WTC11 (cell line): ENCODE measurements around the gene OR52E1.

Experiments used
- ELF4 ChIP-seq: sonication (generic); formaldehyde crosslinking; IDR thresholded peaks from 2 replicates; pipeline ENCODE4 v1.8.1; 2022; ENCODE audit warnings: low read depth, mild to moderate bottlenecking, moderate library complexity, missing genetic modification reagents
- JUN ChIP-seq: sonication (generic); formaldehyde crosslinking; IDR thresholded peaks from 2 replicates; pipeline ENCODE4 v1.8.0; 2023; ENCODE audit warnings: mild to moderate bottlenecking, missing genetic modification reagents
- ZNF138 ChIP-seq: sonication (generic); formaldehyde crosslinking; conservative IDR thresholded peaks from 2 replicates; pipeline ENCODE4 v1.8.1; 2022; ENCODE audit warnings: mild to moderate bottlenecking, moderate library complexity, missing genetic modification reagents
- ZNF317 ChIP-seq: sonication (generic); formaldehyde crosslinking; IDR thresholded peaks from 2 replicates; pipeline ENCODE4 v1.8.1; 2023; ENCODE audit warnings: low read depth, mild to moderate bottlenecking, moderate library complexity, missing genetic modification reagents, borderline replicate concordance
- TF ChIP-seq, protein P1 (sequence below): fragments of 200-600 bp; IDR thresholded peaks from 2 replicates; pipeline ENCODE4 v1.8.0; 2022; ENCODE audit warnings: antibody characterized with exemption
- TF ChIP-seq, protein P2 (sequence below): sonication (generic); formaldehyde crosslinking; IDR thresholded peaks from 2 replicates; pipeline ENCODE4 v1.8.0; 2022; ENCODE audit warnings: mild to moderate bottlenecking, missing genetic modification reagents
- TF ChIP-seq, protein P3 (sequence below): sonication (generic); formaldehyde crosslinking; IDR thresholded peaks from 2 replicates; pipeline ENCODE4 v1.8.1; 2023; ENCODE audit warnings: mild to moderate bottlenecking, moderate library complexity, missing genetic modification reagents
- TF ChIP-seq, protein P4 (sequence below): sonication (generic); formaldehyde crosslinking; IDR thresholded peaks from 2 replicates; pipeline ENCODE4 v1.8.1; 2022; ENCODE audit warnings: mild to moderate bottlenecking, missing genetic modification reagents, moderate library complexity, borderline replicate concordance
- TF ChIP-seq, protein P5 (sequence below): fragments of 250-450 bp; sonication (Bioruptor Pico); IDR thresholded peaks from 2 replicates; pipeline ENCODE4 v1.9.0; 2021; ENCODE audit warnings: mild to moderate bottlenecking

DNA sequence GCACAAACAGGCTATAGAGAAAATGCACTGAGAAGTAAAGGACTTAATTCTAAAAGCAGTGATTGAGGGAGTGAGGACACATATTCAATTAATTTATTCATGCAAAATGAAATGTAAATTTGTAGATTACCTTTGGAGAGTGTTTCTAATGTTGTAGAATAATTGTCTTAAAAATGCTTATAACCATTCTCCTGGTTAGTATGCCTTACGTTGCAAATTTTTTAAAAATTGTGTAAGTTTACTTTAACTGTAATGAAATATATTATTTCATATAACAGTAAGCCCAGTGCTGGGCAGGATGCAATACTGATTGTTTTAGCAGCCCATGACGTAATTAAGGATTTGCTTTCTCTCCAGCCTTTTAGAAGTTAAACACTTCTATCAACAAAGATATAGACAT, 26.6 kb downstream of the OR52E1 start:
- TF ChIP-seq, protein P1, sequence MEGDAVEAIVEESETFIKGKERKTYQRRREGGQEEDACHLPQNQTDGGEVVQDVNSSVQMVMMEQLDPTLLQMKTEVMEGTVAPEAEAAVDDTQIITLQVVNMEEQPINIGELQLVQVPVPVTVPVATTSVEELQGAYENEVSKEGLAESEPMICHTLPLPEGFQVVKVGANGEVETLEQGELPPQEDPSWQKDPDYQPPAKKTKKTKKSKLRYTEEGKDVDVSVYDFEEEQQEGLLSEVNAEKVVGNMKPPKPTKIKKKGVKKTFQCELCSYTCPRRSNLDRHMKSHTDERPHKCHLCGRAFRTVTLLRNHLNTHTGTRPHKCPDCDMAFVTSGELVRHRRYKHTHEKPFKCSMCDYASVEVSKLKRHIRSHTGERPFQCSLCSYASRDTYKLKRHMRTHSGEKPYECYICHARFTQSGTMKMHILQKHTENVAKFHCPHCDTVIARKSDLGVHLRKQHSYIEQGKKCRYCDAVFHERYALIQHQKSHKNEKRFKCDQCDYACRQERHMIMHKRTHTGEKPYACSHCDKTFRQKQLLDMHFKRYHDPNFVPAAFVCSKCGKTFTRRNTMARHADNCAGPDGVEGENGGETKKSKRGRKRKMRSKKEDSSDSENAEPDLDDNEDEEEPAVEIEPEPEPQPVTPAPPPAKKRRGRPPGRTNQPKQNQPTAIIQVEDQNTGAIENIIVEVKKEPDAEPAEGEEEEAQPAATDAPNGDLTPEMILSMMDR = no peak
- TF ChIP-seq, protein P2, sequence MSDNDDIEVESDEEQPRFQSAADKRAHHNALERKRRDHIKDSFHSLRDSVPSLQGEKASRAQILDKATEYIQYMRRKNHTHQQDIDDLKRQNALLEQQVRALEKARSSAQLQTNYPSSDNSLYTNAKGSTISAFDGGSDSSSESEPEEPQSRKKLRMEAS (CRISPR knock-in tag) = no peak
- TF ChIP-seq, protein P3, sequence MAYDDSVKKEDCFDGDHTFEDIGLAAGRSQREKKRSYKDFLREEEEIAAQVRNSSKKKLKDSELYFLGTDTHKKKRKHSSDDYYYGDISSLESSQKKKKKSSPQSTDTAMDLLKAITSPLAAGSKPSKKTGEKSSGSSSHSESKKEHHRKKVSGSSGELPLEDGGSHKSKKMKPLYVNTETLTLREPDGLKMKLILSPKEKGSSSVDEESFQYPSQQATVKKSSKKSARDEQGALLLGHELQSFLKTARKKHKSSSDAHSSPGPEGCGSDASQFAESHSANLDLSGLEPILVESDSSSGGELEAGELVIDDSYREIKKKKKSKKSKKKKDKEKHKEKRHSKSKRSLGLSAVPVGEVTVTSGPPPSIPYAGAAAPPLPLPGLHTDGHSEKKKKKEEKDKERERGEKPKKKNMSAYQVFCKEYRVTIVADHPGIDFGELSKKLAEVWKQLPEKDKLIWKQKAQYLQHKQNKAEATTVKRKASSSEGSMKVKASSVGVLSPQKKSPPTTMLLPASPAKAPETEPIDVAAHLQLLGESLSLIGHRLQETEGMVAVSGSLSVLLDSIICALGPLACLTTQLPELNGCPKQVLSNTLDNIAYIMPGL (CRISPR knock-in tag) = no peak
- TF ChIP-seq ELF4 (CRISPR knock-in tag) (no peak), ZNF138 (CRISPR knock-in tag) (no peak), JUN (CRISPR knock-in tag) (no peak), ZNF317 (CRISPR knock-in tag) (no peak)
- TF ChIP-seq, protein P4, sequence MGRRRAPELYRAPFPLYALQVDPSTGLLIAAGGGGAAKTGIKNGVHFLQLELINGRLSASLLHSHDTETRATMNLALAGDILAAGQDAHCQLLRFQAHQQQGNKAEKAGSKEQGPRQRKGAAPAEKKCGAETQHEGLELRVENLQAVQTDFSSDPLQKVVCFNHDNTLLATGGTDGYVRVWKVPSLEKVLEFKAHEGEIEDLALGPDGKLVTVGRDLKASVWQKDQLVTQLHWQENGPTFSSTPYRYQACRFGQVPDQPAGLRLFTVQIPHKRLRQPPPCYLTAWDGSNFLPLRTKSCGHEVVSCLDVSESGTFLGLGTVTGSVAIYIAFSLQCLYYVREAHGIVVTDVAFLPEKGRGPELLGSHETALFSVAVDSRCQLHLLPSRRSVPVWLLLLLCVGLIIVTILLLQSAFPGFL (CRISPR knock-in tag) = no peak
- TF ChIP-seq, protein P5, sequence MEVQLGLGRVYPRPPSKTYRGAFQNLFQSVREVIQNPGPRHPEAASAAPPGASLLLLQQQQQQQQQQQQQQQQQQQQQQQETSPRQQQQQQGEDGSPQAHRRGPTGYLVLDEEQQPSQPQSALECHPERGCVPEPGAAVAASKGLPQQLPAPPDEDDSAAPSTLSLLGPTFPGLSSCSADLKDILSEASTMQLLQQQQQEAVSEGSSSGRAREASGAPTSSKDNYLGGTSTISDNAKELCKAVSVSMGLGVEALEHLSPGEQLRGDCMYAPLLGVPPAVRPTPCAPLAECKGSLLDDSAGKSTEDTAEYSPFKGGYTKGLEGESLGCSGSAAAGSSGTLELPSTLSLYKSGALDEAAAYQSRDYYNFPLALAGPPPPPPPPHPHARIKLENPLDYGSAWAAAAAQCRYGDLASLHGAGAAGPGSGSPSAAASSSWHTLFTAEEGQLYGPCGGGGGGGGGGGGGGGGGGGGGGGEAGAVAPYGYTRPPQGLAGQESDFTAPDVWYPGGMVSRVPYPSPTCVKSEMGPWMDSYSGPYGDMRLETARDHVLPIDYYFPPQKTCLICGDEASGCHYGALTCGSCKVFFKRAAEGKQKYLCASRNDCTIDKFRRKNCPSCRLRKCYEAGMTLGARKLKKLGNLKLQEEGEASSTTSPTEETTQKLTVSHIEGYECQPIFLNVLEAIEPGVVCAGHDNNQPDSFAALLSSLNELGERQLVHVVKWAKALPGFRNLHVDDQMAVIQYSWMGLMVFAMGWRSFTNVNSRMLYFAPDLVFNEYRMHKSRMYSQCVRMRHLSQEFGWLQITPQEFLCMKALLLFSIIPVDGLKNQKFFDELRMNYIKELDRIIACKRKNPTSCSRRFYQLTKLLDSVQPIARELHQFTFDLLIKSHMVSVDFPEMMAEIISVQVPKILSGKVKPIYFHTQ = no peak
